HG03066 (cell line): ENCODE results near the gene RHOF.
"Not testable (repeated sequence)": the region's sequence is repeated elsewhere in the genome, so short reads cannot be mapped to it uniquely, and the experiment has no call there.

Experiments used
- ATAC-seq: cut with Tn5 transposase; IDR thresholded peaks from one replicate; pipeline ENCODE4 v1.9.1; 2021; ENCODE audit warnings: low read depth; ENCODE audit not compliant: unreplicated experiment

Gene RHOF

DNA sequence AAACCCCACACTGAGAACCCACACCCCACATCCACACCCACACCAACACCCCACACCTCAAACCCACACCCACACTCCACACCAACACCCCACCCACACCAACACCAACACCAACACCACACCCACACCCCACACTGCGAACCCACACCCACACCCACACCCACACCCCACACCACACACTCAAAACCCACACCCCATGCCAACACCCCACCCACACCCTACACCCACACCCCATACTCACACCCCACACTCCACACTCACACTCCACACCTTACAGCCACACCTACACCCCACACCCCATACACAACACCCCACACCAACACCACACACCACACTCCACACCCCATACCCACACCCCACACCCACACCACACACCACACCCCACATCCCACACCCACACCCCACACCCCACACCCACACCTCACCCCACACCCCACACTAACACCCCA lies 43.0 kb downstream of the RHOF start:
- ATAC-seq: no peak

DNA sequence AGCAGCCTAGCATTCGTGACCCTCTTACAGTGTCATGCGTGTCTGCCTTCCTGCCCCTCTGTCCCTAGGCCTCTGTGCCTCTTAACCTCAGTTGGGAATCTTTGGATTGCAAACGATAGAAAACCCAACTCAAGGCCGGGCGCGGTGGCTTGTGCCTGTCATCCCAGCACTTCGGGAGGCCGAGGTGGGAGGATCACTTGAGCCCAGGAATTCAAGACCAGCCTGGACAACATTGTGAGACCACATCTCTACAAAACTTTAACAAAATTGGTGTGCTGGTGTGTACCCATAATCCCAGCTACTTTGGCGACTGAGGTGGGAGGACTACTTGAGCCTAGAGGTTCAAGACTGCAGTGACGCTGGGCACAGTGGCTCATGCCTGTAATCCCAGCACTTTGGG lies 44.2 kb downstream of the RHOF start:
- ATAC-seq: no peak

GRCh38 chr12:121748571-121749265 lies 44.8 kb downstream of the RHOF start:
- ATAC-seq: no peak

DNA sequence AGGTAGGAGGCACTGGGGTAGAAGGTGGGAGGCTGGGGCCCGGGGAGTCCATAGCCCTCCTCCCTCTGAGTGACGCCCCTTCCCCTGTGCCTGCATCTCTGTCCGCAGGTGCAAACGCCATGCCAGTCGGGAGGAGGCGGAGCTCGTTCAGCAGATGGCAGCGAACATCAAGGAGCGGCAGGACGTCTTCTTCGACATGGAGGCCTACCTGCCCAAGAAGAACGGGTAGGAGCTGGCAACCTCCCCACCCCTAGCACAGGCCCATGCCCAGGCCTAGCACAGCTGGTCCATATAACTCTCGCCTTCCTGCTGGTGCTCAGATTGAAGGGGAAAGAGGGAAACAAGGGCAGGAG lies 45.3 kb downstream of the RHOF start:
- ATAC-seq: no peak

DNA sequence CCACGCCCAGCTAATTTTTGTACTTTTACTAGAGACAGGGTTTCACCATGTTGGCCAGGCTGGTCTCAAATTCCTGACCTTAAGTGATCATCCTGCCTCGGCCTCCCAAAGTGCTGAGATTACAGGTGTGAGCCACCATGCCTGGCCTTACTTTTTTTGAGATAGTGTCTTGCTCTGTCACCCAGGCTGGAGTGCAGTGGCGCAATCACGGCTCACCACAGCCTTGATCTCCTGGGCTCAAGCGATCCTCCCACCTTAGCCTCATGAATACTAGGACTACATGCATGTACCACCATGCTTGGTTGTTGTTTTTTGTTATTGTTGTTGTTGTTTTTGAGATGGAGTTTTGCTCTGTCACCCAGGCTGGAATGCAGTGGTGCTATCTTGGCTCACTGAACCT lies 47.9 kb downstream of the RHOF start:
- ATAC-seq: not testable (repeated sequence)

- no peak for ATAC-seq
These were observed 51.7 kb downstream of the RHOF start for GRCh38 chr12:121741743-121742142.

- ATAC-seq: no peak
These were observed 52.6 kb downstream of the RHOF start for GRCh38 chr12:121740847-121741246.

DNA sequence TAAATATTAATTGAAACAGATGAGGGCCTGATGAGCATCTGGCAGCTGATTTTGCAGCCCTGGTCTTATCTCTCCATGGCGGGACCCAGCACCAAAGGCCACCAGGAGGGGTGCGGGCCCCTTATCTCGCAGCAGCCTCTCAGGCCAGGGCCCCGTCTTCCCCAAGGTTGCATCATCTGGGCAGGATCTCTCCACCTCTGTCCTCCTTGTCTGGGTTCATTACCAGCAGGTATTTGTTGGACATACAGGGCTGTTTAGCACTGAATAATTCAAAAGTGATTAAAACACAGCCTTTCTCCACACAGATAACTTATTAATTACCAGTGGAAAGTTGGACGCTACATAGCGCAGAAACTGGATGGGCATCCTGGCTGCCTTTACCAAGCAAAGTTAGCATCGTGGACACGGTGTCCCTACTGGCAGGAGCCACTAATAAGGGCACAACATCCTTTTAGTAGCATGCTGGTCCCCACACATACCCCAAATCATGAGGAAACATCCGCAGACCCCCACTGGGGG lies 55.1 kb downstream of the RHOF start:
- ATAC-seq: no peak

GRCh38 chr12:121733849-121734248 lies 59.6 kb downstream of the RHOF start:
- no peak for ATAC-seq

DNA sequence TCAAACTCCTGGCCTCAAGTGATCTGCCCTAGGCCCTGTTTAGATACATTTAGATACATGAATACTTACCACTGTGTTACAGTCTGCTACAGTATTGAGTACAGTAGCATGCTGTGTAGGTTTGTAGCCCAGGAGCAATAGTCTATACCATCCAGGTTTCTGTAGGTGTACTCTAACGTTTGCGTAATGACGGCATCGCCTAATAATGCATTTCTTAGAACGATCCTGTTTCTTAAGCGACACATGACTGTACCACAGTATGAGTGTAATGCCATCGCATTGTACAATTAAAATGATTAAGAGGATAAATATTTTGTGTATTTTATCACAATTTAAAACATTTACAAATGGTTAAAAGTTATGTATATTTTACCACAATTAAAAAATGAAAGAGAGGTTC lies 62.0 kb downstream of the RHOF start:
- no peak for ATAC-seq

DNA sequence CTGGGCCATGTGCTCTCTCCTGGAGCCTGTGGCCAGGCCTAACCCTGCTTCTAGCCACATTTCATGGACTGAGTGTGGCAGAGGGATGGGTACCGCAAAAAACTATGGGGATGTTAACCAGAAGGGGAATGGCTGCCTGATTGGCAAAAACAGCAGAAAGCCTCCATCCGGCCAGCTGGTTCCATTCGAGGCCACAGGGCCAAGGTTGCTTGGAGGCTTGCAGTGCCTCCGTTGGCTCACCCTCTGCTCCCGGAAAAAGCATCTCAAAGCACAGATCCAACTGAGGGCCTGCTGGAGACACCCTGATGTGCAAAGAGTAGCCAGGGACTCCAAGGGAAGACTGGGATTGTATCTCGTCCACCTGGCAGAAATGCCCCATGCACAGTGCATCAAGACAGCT lies 64.5 kb downstream of the RHOF start:
- no peak for ATAC-seq
